ENCODE data around the gene HOXC6.
"Not testable (repeated sequence)": the region's sequence is repeated elsewhere in the genome, so short reads cannot be mapped to it uniquely, and the experiment has no call there.

The HOXC6 gene

DNA sequence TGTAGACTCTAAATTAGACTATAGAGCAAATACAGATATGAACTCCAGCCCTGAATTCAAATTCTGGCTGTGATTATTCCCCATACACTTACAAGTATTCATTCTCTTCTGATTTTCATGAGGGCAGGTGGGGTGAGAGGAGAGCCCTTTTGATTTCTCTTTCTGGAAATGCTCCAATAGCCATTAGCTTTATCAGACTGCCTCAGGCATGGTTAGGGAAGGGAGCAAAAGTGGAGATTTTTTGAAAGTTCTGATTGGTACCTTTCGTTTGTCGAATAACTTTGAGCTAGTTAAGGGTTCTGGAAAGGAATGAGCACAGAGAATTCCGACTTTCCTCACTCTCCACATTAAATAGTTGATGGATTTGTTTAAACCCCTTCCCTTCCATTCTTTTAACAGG lies 12.4 kb downstream of the HOXC6 start:
- Histone ChIP-seq H3K4me1 (ENCODE audit: control insufficient read depth, insufficient read depth, low read length) (peaks cover 4% of the 10 kb centered on the region), H3K4me3 (ENCODE audit: low read length in 2 of 2) (no peak overlapping the region), H3K27me3 (ENCODE audit: control insufficient read depth in 1 of 2, insufficient read depth in 2 of 2, low read length in 2 of 2) (peaks cover 30 to 53% of the 10 kb centered on the region in 2 donors)

DNA sequence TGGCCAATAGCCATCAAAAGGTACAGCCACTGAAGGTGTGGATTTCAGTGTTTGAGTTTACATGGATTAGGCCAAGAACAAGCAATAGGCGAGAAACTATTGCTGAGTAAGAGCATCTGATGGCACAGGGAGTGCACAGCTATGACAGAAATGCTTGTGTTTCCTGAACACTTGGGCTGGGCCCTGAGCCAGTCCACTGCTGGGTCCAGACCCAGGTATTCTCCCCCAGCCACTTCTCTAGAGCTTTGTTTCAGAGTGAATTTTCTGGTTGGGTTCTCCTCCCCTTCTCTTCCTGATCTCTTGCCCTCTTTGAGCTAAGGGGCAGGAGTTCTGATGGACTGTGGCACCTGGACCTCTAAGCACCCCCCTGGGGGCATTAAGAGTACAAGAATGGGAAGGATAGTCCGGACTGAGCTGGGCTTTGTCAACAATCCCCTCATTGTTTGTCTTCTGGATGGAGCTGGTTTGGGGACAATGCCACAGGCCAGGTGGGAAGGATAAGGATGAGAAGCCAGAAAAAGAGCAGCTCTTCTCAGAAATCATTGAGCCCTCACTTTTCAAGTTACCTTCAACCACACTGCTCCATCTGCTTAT lies 13.0 kb downstream of the HOXC6 start:
- Histone ChIP-seq H3K27me3 (ENCODE audit: control insufficient read depth in 1 of 2, insufficient read depth in 2 of 2, low read length in 2 of 2) (peaks cover 33 to 58% of the 10 kb centered on the region in 2 donors), H3K27ac (ENCODE audit: low read length) (no peak overlapping the region), H3K9me3 (ENCODE audit: control insufficient read depth in 2 of 2, low read length in 2 of 2) (no peaks in the 10 kb centered on the region), H3K4me3 (ENCODE audit: low read length in 2 of 2) (no peak overlapping the region), H3K36me3 (ENCODE audit: control insufficient read depth in 2 of 2, insufficient read depth in 2 of 2, low read length in 2 of 2) (no peaks in the 10 kb centered on the region), H3K9ac (ENCODE audit: low read length in 2 of 2) (no peak overlapping the region), H3K4me1 (ENCODE audit: control insufficient read depth, insufficient read depth, low read length) (peaks cover 4% of the 10 kb centered on the region)

More for the DNA sequence above, 12.4 kb downstream of the HOXC6 start:
- Histone ChIP-seq H3K36me3 (ENCODE audit: control insufficient read depth in 2 of 2, insufficient read depth in 2 of 2, low read length in 2 of 2) (no peaks in the 10 kb centered on the region), H3K9me3 (ENCODE audit: control insufficient read depth in 2 of 2, low read length in 2 of 2) (no peaks in the 10 kb centered on the region), H3K27ac (ENCODE audit: low read length) (no peak overlapping the region), H3K9ac (ENCODE audit: low read length in 2 of 2) (no peak overlapping the region)

DNA sequence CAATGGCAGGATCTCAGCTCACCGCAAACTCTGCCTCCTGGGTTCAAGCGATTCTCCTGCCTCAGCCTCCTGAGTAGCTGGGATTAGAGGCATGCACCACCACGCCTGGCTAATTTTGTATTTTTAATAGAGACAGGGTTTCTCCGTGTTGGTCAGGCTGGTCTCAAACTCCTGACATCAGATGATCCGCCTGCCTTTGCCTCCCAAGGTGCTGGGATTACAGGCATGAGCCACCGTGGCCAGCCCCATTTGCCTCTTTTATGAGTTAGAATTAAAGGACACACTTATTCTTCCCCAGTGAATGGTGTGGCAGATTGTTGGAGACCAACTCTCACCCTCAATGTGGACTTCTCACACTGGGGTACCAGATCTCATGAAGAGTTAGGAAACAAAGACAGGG lies 13.8 kb downstream of the HOXC6 start:
- H3K4me3 ChIP-seq (ENCODE audit: low read length in 2 of 2) = not testable (repeated sequence)
- peaks cover 40 to 65% of the 10 kb centered on the region in 2 donors for H3K27me3 ChIP-seq (ENCODE audit: control insufficient read depth in 1 of 2, insufficient read depth in 2 of 2, low read length in 2 of 2)

DNA sequence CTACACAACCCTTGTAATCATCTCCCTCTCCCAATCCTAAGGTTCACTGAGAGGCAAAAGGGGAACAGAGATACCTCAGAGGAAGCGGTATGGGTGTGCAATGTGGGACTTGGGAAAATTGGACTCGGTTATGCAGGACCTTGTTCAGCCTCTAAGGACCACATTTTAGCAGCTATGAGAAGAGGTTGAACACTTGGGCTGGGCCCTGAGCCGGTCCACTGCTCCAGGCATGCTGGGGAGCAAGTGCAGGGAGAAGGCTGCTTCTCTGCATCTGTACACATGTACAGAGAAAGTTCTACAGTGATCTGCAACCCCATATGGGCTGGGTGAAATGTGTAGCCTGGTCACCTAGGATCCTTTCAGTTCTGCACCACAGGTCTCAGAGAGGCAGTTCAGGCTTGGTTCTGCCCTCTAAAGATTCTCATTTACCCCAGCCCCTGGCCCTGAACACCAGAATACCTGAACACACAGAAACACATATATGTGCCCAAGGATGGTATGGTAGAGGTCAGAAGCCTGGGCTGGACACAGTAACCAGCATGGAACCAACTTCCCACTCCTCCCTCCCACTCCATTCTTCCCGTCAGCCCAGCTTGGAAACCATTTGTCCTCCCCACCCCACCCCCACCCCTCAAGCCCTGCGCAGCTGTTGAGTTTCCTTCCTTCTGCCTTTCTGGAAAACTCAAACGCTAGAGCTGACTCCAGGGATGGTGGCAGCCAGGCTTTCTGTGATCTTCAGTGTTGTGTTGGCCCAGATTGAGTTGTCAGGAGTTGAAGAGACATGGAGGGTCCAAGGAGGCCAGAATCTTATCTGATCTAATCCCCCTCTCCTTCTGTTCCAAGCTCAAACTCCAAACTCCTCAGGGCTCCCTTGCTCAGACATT lies 15.0 kb downstream of the HOXC6 start:
- peaks cover 12% of the 10 kb centered on the region for H3K4me1 ChIP-seq (ENCODE audit: control insufficient read depth, insufficient read depth, low read length)
- no peak overlapping the region for H3K27ac ChIP-seq (ENCODE audit: low read length)
- H3K4me3 ChIP-seq (ENCODE audit: low read length in 2 of 2) = no peak overlapping the region
- no peaks in the 10 kb centered on the region for H3K36me3 ChIP-seq (ENCODE audit: control insufficient read depth in 2 of 2, insufficient read depth in 2 of 2, low read length in 2 of 2)
- no peak overlapping the region for H3K9ac ChIP-seq (ENCODE audit: low read length in 2 of 2)
- peaks cover 45 to 68% of the 10 kb centered on the region in 2 donors for H3K27me3 ChIP-seq (ENCODE audit: control insufficient read depth in 1 of 2, insufficient read depth in 2 of 2, low read length in 2 of 2)
- H3K9me3 ChIP-seq (ENCODE audit: control insufficient read depth in 2 of 2, low read length in 2 of 2) = no peaks in the 10 kb centered on the region

More for the DNA sequence above, 13.8 kb downstream of the HOXC6 start:
- not testable (repeated sequence) for H3K4me1 ChIP-seq (ENCODE audit: control insufficient read depth, insufficient read depth, low read length); H3K36me3 ChIP-seq (ENCODE audit: control insufficient read depth in 2 of 2, insufficient read depth in 2 of 2, low read length in 2 of 2); H3K9ac ChIP-seq (ENCODE audit: low read length in 2 of 2); H3K27ac ChIP-seq (ENCODE audit: low read length); H3K9me3 ChIP-seq (ENCODE audit: control insufficient read depth in 2 of 2, low read length in 2 of 2)

DNA sequence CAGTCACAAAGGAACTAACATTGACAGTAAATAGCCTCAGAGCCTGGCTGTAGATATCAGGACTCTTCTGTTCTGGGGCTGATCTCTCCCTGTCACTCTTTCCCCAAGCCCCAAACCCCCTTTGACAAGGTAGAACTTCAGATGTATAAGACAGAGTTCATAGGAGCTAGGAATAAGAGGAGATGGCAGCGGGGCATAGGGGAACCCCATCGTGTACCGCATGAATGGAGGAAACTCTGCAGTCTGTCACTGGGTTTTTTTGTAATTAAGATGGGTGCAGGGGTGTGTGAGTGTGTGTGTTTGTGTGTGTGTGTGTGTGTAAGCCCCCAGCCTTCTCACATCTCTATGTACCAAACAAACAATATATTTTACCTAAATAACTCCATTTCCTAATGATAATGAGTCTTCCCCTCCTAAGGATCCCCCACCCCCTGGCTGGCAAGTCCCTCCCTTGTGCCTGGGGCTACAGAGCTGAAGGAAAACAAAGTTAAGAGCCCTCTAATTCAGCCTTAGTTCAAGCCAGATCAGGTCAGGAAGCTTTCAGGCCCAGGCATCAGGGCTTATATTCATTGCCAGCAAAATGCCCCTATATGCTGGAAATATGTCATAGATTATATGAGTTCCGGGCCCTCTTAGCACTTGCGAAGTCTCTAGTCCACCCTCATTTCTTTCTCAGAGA lies 16.3 kb downstream of the HOXC6 start:
- H3K9me3 ChIP-seq (ENCODE audit: control insufficient read depth in 2 of 2, low read length in 2 of 2) = no peaks in the 10 kb centered on the region
- H3K27ac ChIP-seq (ENCODE audit: low read length) = no peak overlapping the region
- H3K27me3 ChIP-seq (ENCODE audit: control insufficient read depth in 1 of 2, insufficient read depth in 2 of 2, low read length in 2 of 2) = peaks cover 47 to 69% of the 10 kb centered on the region in 2 donors
- no peak overlapping the region for H3K9ac ChIP-seq (ENCODE audit: low read length in 2 of 2)
- H3K4me1 ChIP-seq (ENCODE audit: control insufficient read depth, insufficient read depth, low read length) = peaks cover 7% of the 10 kb centered on the region
- no peaks in the 10 kb centered on the region for H3K36me3 ChIP-seq (ENCODE audit: control insufficient read depth in 2 of 2, insufficient read depth in 2 of 2, low read length in 2 of 2)
- no peak overlapping the region for H3K4me3 ChIP-seq (ENCODE audit: low read length in 2 of 2)

DNA sequence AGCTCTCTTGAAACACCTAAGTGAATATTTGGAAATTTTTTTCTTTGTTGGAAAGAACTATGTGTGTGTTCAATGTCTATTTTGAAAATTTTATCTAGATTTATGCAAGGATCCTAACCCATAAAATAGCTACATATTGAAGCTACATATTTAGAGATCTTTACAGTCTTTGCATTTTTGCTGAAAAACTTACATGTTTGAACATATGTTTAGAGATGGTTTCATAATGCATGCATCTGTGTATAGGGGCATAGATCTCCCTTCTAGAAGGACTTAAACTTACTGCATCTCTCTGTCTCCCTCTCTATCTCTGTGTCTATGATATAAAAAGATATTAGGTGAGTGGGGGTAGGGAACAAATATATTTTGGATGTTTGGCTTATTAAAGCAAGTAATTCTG lies 17.2 kb downstream of the HOXC6 start:
- Histone ChIP-seq H3K27me3 (ENCODE audit: control insufficient read depth in 1 of 2, insufficient read depth in 2 of 2, low read length in 2 of 2) (peaks cover 45 to 71% of the 10 kb centered on the region in 2 donors), H3K4me3 (ENCODE audit: low read length in 2 of 2) (no peak overlapping the region), H3K27ac (ENCODE audit: low read length) (no peak overlapping the region), H3K9ac (ENCODE audit: low read length in 2 of 2) (no peak overlapping the region), H3K9me3 (ENCODE audit: control insufficient read depth in 2 of 2, low read length in 2 of 2) (no peaks in the 10 kb centered on the region), H3K36me3 (ENCODE audit: control insufficient read depth in 2 of 2, insufficient read depth in 2 of 2, low read length in 2 of 2) (no peaks in the 10 kb centered on the region), H3K4me1 (ENCODE audit: control insufficient read depth, insufficient read depth, low read length) (peaks cover 7% of the 10 kb centered on the region)

DNA sequence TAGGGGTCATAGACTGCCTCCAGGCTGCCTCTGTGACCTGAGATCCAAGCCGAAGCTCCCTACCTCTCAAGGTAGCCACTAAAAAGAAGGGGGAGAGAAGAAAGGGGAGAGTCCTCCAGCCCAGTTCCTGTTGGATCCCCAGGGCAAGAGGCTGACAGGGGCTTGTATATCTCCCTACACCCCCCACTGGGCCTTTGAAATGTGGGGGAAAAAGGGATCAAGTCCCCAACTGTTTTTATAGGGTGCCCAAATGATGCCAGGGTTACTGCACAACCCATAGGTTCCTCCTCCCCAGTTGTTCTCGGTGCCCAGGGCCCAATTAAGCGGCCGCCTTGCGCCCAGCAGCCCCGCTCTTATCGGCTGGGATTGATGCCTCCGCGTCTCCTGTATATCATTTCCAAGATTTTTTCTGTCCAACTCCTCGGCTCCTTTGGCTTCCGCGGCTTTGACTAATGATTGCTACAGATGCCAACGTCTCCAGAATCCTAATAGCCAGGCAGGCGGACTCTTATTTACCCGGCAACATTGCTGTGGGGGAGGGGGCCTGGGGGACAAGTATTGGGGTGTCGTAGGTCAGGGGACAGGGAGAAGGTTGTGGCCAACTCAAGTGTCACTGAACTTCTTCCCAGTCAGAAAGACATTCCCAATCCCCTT lies 17.8 kb downstream of the HOXC6 start:
- H3K9ac ChIP-seq (ENCODE audit: low read length in 2 of 2) = no peak overlapping the region
- no peaks in the 10 kb centered on the region for H3K36me3 ChIP-seq (ENCODE audit: control insufficient read depth in 2 of 2, insufficient read depth in 2 of 2, low read length in 2 of 2)
- peaks cover 48 to 72% of the 10 kb centered on the region in 2 donors for H3K27me3 ChIP-seq (ENCODE audit: control insufficient read depth in 1 of 2, insufficient read depth in 2 of 2, low read length in 2 of 2)
- H3K9me3 ChIP-seq (ENCODE audit: control insufficient read depth in 2 of 2, low read length in 2 of 2) = no peaks in the 10 kb centered on the region
- no peak overlapping the region for H3K27ac ChIP-seq (ENCODE audit: low read length)
- H3K4me3 ChIP-seq (ENCODE audit: low read length in 2 of 2) = no peak overlapping the region
- peaks cover 7% of the 10 kb centered on the region for H3K4me1 ChIP-seq (ENCODE audit: control insufficient read depth, insufficient read depth, low read length)

DNA sequence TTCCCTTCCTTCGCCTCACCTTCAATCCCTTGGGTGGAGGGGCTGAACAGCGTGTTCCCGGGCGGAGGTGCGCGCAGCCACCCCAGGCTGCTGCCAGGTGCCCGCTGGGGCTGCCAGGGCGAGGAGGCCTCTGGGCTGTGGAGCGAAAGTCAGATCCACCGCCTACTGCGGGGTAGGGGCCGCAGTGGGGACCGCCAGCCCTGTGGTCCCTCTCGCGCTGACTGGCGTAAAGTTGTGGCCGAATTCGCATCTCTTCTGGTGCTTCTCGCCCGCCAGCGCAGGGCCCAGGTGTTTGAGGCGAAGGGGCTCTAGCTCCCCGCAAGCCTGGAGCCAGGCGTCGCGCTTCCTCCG lies 18.5 kb downstream of the HOXC6 start:
- H3K27ac ChIP-seq (ENCODE audit: low read length) = no peak overlapping the region
- no peak overlapping the region for H3K9ac ChIP-seq (ENCODE audit: low read length in 2 of 2)
- H3K9me3 ChIP-seq (ENCODE audit: control insufficient read depth in 2 of 2, low read length in 2 of 2) = no peaks in the 10 kb centered on the region
- H3K4me3 ChIP-seq (ENCODE audit: low read length in 2 of 2) = peak overlapping the region in 1 of 2 donors; percentile 35
- H3K27me3 ChIP-seq (ENCODE audit: control insufficient read depth in 1 of 2, insufficient read depth in 2 of 2, low read length in 2 of 2) = peaks cover 52 to 75% of the 10 kb centered on the region in 2 donors
- H3K4me1 ChIP-seq (ENCODE audit: control insufficient read depth, insufficient read depth, low read length) = peaks cover 7% of the 10 kb centered on the region
- H3K36me3 ChIP-seq (ENCODE audit: control insufficient read depth in 2 of 2, insufficient read depth in 2 of 2, low read length in 2 of 2) = no peaks in the 10 kb centered on the region

DNA sequence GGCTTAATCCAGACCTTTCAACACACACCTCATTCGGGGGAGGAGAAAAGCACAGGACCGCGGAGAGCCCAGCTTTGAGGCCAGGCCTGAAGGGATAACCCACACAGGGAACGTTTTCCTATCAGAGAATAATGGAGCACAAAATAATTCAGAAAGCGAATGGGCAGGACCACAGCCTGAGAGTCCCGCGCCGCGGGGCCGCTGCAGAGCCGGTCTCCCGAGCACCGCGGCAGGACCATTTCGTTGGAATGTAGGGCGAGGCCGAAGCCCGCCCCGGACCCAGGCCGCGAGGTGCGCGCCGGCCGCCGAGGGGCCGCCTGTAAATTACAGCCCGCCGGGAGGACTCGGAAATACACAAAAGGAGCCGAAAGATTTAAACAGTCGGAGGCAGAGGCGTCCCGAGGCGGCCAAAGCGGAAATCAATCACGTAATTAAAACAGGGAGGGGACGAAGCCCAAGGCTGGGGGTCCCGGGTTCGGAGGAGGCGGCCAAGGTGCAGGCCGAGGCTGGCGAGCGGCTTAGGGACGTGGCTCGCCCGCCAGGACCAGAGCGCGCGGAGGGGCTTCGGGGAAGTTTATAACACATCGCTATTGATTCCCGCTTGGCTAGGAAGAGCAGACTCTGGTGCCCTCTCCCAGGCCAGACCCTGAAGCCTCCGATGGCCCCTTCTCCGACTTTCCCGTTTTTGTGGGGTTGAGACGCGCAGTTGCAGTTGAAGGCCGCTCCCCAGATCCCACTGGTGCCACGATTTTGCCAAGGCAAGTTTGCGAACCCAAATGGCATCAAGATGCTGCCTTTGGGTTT lies 19.1 kb downstream of the HOXC6 start:
- H3K4me1 ChIP-seq (ENCODE audit: control insufficient read depth, insufficient read depth, low read length) = peaks cover 7% of the 10 kb centered on the region
- H3K27ac ChIP-seq (ENCODE audit: low read length) = no peak overlapping the region
- H3K4me3 ChIP-seq (ENCODE audit: low read length in 2 of 2) = peak overlapping the region in 1 of 2 donors; percentile 35
- no peak overlapping the region for H3K9ac ChIP-seq (ENCODE audit: low read length in 2 of 2)
- no peaks in the 10 kb centered on the region for H3K36me3 ChIP-seq (ENCODE audit: control insufficient read depth in 2 of 2, insufficient read depth in 2 of 2, low read length in 2 of 2)
- no peaks in the 10 kb centered on the region for H3K9me3 ChIP-seq (ENCODE audit: control insufficient read depth in 2 of 2, low read length in 2 of 2)
- peaks cover 51 to 77% of the 10 kb centered on the region in 2 donors for H3K27me3 ChIP-seq (ENCODE audit: control insufficient read depth in 1 of 2, insufficient read depth in 2 of 2, low read length in 2 of 2)

DNA sequence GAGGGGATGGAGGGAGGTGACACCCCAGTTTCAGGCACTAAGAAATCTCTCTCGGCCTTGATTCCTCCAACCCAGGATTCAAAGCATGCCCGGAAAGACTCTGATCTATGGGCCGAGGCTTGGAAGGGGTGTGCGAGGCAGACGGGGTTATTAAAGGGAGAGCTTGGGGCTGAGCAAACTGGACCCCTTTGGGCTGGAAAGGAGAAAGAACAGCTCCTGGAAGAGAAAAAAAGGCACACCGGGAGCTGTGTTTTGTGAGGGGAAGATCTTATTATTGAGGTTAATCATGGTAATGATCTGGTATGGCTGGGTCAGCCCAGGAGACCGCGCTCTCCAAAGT lies 19.7 kb downstream of the HOXC6 start:
- Histone ChIP-seq H3K4me1 (ENCODE audit: control insufficient read depth, insufficient read depth, low read length) (peaks cover 12% of the 10 kb centered on the region), H3K9me3 (ENCODE audit: control insufficient read depth in 2 of 2, low read length in 2 of 2) (no peaks in the 10 kb centered on the region), H3K4me3 (ENCODE audit: low read length in 2 of 2) (no peak overlapping the region), H3K27me3 (ENCODE audit: control insufficient read depth in 1 of 2, insufficient read depth in 2 of 2, low read length in 2 of 2) (peaks cover 52 to 78% of the 10 kb centered on the region in 2 donors), H3K36me3 (ENCODE audit: control insufficient read depth in 2 of 2, insufficient read depth in 2 of 2, low read length in 2 of 2) (no peaks in the 10 kb centered on the region), H3K27ac (ENCODE audit: low read length) (no peak overlapping the region), H3K9ac (ENCODE audit: low read length in 2 of 2) (no peak overlapping the region)

All from stomach smooth muscle (tissue), 2 donors.